IPS-18c (cell line): ENCODE data around the gene IPO13.

Experiments used
- H3K4me3 ChIP-seq: 2 replicates; pipeline ENCODE4 v1.7.0; 2013; ENCODE audit warnings: low read depth, mild to moderate bottlenecking, low read length, moderate library complexity; ENCODE audit not compliant: insufficient read depth
- H3K9me3 ChIP-seq: one replicate; pipeline ENCODE4 v1.6.1; 2013; ENCODE audit warnings: mild to moderate bottlenecking, low read length, moderate library complexity; ENCODE audit not compliant: control insufficient read depth, insufficient read depth

IPO13 gene

GRCh38 chr1:43942411-43942810 lies 4.3 kb upstream of the IPO13 start:
- no peak overlapping the region for H3K4me3 ChIP-seq
- peaks cover 2% of the 10 kb centered on the region for H3K9me3 ChIP-seq

GRCh38 chr1:43944860-43945259 lies 1.9 kb upstream of the IPO13 start:
- H3K9me3 ChIP-seq, result peaks cover 2% of the 10 kb centered on the region
- no peak overlapping the region for H3K4me3 ChIP-seq

GRCh38 chr1:43945674-43946235 lies 995 bp upstream of the IPO13 start:
- H3K9me3 ChIP-seq, result peaks cover 2% of the 10 kb centered on the region
- H3K4me3 ChIP-seq, result peak overlapping the region; percentile 78; the same call in 1 of the 2 replicates

- H3K4me3 ChIP-seq, result peak overlapping the region; percentile 78
- peaks cover 2% of the 10 kb centered on the region for H3K9me3 ChIP-seq
These were observed 517 bp downstream of the IPO13 start for GRCh38 chr1:43947061-43947873.

- Histone ChIP-seq H3K4me3 (peak overlapping the region; percentile 78), H3K9me3 (peaks cover 2% of the 10 kb centered on the region)
These were observed 1.2 kb downstream of the IPO13 start for GRCh38 chr1:43947874-43948437.

GRCh38 chr1:43949678-43950077 lies 2.9 kb downstream of the IPO13 start:
- Histone ChIP-seq H3K4me3 (no peak overlapping the region), H3K9me3 (peaks cover 2% of the 10 kb centered on the region)

GRCh38 chr1:43951021-43951985 lies 4.6 kb downstream of the IPO13 start:
- no peak overlapping the region for H3K4me3 ChIP-seq
- no peaks in the 10 kb centered on the region for H3K9me3 ChIP-seq

GRCh38 chr1:43952731-43953346 lies 6.1 kb downstream of the IPO13 start:
- Histone ChIP-seq H3K9me3 (no peaks in the 10 kb centered on the region), H3K4me3 (no peak overlapping the region)

- Histone ChIP-seq H3K4me3 (no peak overlapping the region), H3K9me3 (no peaks in the 10 kb centered on the region)
These were observed 6.6 kb downstream of the IPO13 start for GRCh38 chr1:43953361-43953760.

- H3K4me3 ChIP-seq, result no peak overlapping the region
These were observed 7.3 kb downstream of the IPO13 start for GRCh38 chr1:43954036-43954435.

GRCh38 chr1:43956234-43956633 lies 9.5 kb downstream of the IPO13 start:
- no peaks in the 10 kb centered on the region for H3K9me3 ChIP-seq
- no peak overlapping the region for H3K4me3 ChIP-seq

More at GRCh38 chr1:43954036-43954435, 7.3 kb downstream of the IPO13 start:
- no peaks in the 10 kb centered on the region for H3K9me3 ChIP-seq

GRCh38 chr1:43957407-43958040 lies 10.8 kb downstream of the IPO13 start:
- Histone ChIP-seq H3K9me3 (no peaks in the 10 kb centered on the region), H3K4me3 (no peak overlapping the region)

- Histone ChIP-seq H3K4me3 (no peak overlapping the region), H3K9me3 (no peaks in the 10 kb centered on the region)
These were observed 11.9 kb downstream of the IPO13 start for GRCh38 chr1:43958351-43959255.

GRCh38 chr1:43960798-43961197 lies 14.0 kb downstream of the IPO13 start:
- H3K9me3 ChIP-seq, result no peaks in the 10 kb centered on the region
- H3K4me3 ChIP-seq, result no peak overlapping the region

GRCh38 chr1:43961692-43962091 lies 14.9 kb downstream of the IPO13 start:
- Histone ChIP-seq H3K9me3 (no peaks in the 10 kb centered on the region), H3K4me3 (no peak overlapping the region)

- Histone ChIP-seq H3K9me3 (no peaks in the 10 kb centered on the region), H3K4me3 (no peak overlapping the region)
These were observed 15.6 kb downstream of the IPO13 start for GRCh38 chr1:43962324-43962723.
